ENCODE data around the gene DOK3. TPM values are rescaled to one million over a fixed set of nuclear protein-coding genes. Genes with fewer than 3 reads are reported as not detected.
"Not testable (repeated sequence)": the region's sequence is repeated elsewhere in the genome, so short reads cannot be mapped to it uniquely, and the experiment has no call there.

Gene DOK3
- total and polyA plus RNA-seq, 4 donors, result 15.6 to 146 (median 47.8) TPM

- H3K4me3 ChIP-seq, result no peak overlapping the region
- peaks cover 0 to 3% (median 0%) of the 10 kb centered on the region in 4 donors for H3K9me3 ChIP-seq (ENCODE audit: control insufficient read depth in 4 of 4, insufficient read depth in 3 of 4, low read length in 3 of 4)
- H3K27ac ChIP-seq (ENCODE audit: low read depth in 1 of 2, low read length in 1 of 2), result no peak overlapping the region
- no peak overlapping the region for H3K9ac ChIP-seq (ENCODE audit: insufficient read depth in 1 of 2, low read length in 2 of 2)
- TF ChIP-seq CTCF (IDR thresholded peaks at IDR 0.05; ENCODE audit: control extremely low read depth, extremely low read depth), result no peak
- WGBS, 2 donors, result 90 to 93% methylated on average over 15 of the region's 15 CpGs
- ATAC-seq (ENCODE audit: insufficient read depth, low FRiP score), result no peak
- peaks cover 0 to 6% (median 0%) of the 10 kb centered on the region in 5 donors for H3K4me1 ChIP-seq (ENCODE audit: control insufficient read depth in 5 of 5, insufficient read depth in 5 of 5, low read length in 5 of 5)
- no peaks in the 10 kb centered on the region for H3K27me3 ChIP-seq (ENCODE audit: control insufficient read depth in 3 of 3, insufficient read depth in 3 of 3, low read length in 2 of 3)
- H3K36me3 ChIP-seq (ENCODE audit: control insufficient read depth in 4 of 4, insufficient read depth in 4 of 4, low read length in 4 of 4), result peaks cover 5 to 57% (median 34%) of the 10 kb centered on the region in 4 donors
- no peak for DNase-seq
Measured at GRCh38 chr5:177487975-177488374, 21.7 kb downstream of the DOK3 start.

GRCh38 chr5:177487144-177487543, 22.5 kb downstream of the DOK3 start:
- H3K36me3 ChIP-seq (ENCODE audit: control insufficient read depth in 4 of 4, insufficient read depth in 4 of 4, low read length in 4 of 4), result peaks cover 2 to 61% (median 33%) of the 10 kb centered on the region in 4 donors

GRCh38 chr5:177486256-177486655, 23.4 kb downstream of the DOK3 start:
- WGBS, 2 donors, result 96 to 99% methylated on average over 3 of the region's 3 CpGs
- Histone ChIP-seq H3K9me3 (ENCODE audit: control insufficient read depth in 4 of 4, insufficient read depth in 3 of 4, low read length in 3 of 4) (peaks cover 0 to 3% (median 0%) of the 10 kb centered on the region in 4 donors), H3K9ac (ENCODE audit: insufficient read depth in 1 of 2, low read length in 2 of 2) (no peak overlapping the region), H3K27me3 (ENCODE audit: control insufficient read depth in 3 of 3, insufficient read depth in 3 of 3, low read length in 2 of 3) (no peaks in the 10 kb centered on the region), H3K36me3 (ENCODE audit: control insufficient read depth in 4 of 4, insufficient read depth in 4 of 4, low read length in 4 of 4) (peaks cover 0 to 66% (median 31%) of the 10 kb centered on the region in 4 donors), H3K27ac (ENCODE audit: low read depth in 1 of 2, low read length in 1 of 2) (no peak overlapping the region), H3K4me1 (ENCODE audit: control insufficient read depth in 5 of 5, insufficient read depth in 5 of 5, low read length in 5 of 5) (no peaks in the 10 kb centered on the region), H3K4me3 (no peak overlapping the region)
- ATAC-seq (ENCODE audit: insufficient read depth, low FRiP score), result no peak
- no peak for TF ChIP-seq CTCF (IDR thresholded peaks at IDR 0.05; ENCODE audit: control extremely low read depth, extremely low read depth)
- no peak for DNase-seq

More at GRCh38 chr5:177487144-177487543, 22.5 kb downstream of the DOK3 start:
- Histone ChIP-seq H3K4me3 (no peak overlapping the region), H3K9ac (ENCODE audit: insufficient read depth in 1 of 2, low read length in 2 of 2) (no peak overlapping the region), H3K27ac (ENCODE audit: low read depth in 1 of 2, low read length in 1 of 2) (no peak overlapping the region), H3K27me3 (ENCODE audit: control insufficient read depth in 3 of 3, insufficient read depth in 3 of 3, low read length in 2 of 3) (no peaks in the 10 kb centered on the region), H3K4me1 (ENCODE audit: control insufficient read depth in 5 of 5, insufficient read depth in 5 of 5, low read length in 5 of 5) (no peaks in the 10 kb centered on the region), H3K9me3 (ENCODE audit: control insufficient read depth in 4 of 4, insufficient read depth in 3 of 4, low read length in 3 of 4) (peaks cover 0 to 3% (median 0%) of the 10 kb centered on the region in 4 donors)
- DNase-seq (no peak), ATAC-seq (ENCODE audit: insufficient read depth, low FRiP score) (no peak)
- WGBS, 2 donors, result 93 to 94% methylated on average over 8 of the region's 8 CpGs
- no peak for TF ChIP-seq CTCF (IDR thresholded peaks at IDR 0.05; ENCODE audit: control extremely low read depth, extremely low read depth)

- not testable (repeated sequence) for H3K9ac ChIP-seq (ENCODE audit: insufficient read depth in 1 of 2, low read length in 2 of 2); H3K4me3 ChIP-seq; H3K9me3 ChIP-seq (ENCODE audit: control insufficient read depth in 4 of 4, insufficient read depth in 3 of 4, low read length in 3 of 4); H3K27me3 ChIP-seq (ENCODE audit: control insufficient read depth in 3 of 3, insufficient read depth in 3 of 3, low read length in 2 of 3); H3K4me1 ChIP-seq (ENCODE audit: control insufficient read depth in 5 of 5, insufficient read depth in 5 of 5, low read length in 5 of 5); H3K27ac ChIP-seq (ENCODE audit: low read depth in 1 of 2, low read length in 1 of 2); ATAC-seq (ENCODE audit: insufficient read depth, low FRiP score); DNase-seq
- peaks cover 0 to 62% (median 29%) of the 10 kb centered on the region in 4 donors for H3K36me3 ChIP-seq (ENCODE audit: control insufficient read depth in 4 of 4, insufficient read depth in 4 of 4, low read length in 4 of 4)
- WGBS, 2 donors, result 95 to 98% methylated on average over 3 of the region's 3 CpGs
Measured at GRCh38 chr5:177485753-177486152, 23.9 kb downstream of the DOK3 start.
